ENCODE data around the gene MS4A6E.

MS4A6E gene

GRCh38 chr11:60371386-60371785, 44.3 kb downstream of the MS4A6E start:
- Histone ChIP-seq H3K4me1 (ENCODE audit: insufficient read depth, low read length) (no peaks in the 10 kb centered on the region), H3K36me3 (ENCODE audit: insufficient read depth, low read length) (no peaks in the 10 kb centered on the region), H3K9me3 (ENCODE audit: low read length) (no peaks in the 10 kb centered on the region), H3K27me3 (ENCODE audit: insufficient read depth, low read length) (no peaks in the 10 kb centered on the region), H2AFZ (ENCODE audit: low read depth, low read length) (no peak overlapping the region), H3K4me3 (ENCODE audit: low read length) (no peak overlapping the region)

DNA sequence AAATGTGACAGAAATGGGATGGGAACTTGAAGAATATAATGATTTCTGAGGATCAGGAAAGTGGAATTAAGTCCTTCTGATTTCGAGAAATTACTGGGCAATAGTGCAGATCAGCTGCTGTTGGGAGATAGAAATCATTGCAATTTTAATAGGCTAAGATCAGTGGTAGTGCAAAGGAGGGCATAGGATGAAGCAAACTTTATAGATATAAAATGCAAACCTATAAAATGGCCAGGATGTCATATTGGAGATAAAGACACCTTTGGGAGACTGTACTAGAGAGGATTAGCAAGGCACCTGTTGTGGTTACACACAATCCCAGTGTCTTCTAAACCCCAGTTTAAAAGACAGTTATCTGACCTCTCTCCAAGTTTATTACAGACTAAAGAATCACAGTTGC, 44.8 kb downstream of the MS4A6E start:
- H2AFZ ChIP-seq (ENCODE audit: low read depth, low read length): no peak overlapping the region
- no peak overlapping the region for H3K4me3 ChIP-seq (ENCODE audit: low read length)
- H3K9me3 ChIP-seq (ENCODE audit: low read length): no peaks in the 10 kb centered on the region
- no peaks in the 10 kb centered on the region for H3K4me1 ChIP-seq (ENCODE audit: insufficient read depth, low read length)
- no peaks in the 10 kb centered on the region for H3K27me3 ChIP-seq (ENCODE audit: insufficient read depth, low read length)
- H3K36me3 ChIP-seq (ENCODE audit: insufficient read depth, low read length): no peaks in the 10 kb centered on the region

GRCh38 chr11:60372767-60373166, 45.7 kb downstream of the MS4A6E start:
- no peaks in the 10 kb centered on the region for H3K4me1 ChIP-seq (ENCODE audit: insufficient read depth, low read length)
- H3K27me3 ChIP-seq (ENCODE audit: insufficient read depth, low read length): no peaks in the 10 kb centered on the region
- H2AFZ ChIP-seq (ENCODE audit: low read depth, low read length): no peak overlapping the region
- H3K4me3 ChIP-seq (ENCODE audit: low read length): no peak overlapping the region
- H3K36me3 ChIP-seq (ENCODE audit: insufficient read depth, low read length): no peaks in the 10 kb centered on the region
- no peaks in the 10 kb centered on the region for H3K9me3 ChIP-seq (ENCODE audit: low read length)

DNA sequence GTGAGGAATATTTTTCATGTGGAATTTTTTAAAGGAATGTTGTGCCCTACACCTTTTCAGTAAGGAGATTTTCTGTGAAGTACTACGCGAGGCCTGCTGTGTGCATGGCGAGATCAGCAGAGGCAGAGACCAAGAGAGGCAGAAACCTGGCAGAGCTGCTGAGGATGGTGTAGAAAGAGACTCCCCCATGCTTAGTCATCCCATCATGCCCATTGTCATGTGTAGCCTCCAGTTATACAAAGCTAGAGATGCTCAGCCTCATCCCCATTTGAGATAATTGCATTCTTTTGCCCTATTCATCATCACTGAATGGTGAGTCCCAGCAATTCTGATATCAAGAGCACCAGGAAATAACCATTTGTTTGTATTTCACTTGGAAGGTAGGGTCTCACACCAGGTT, 48.3 kb downstream of the MS4A6E start:
- H3K4me3 ChIP-seq (ENCODE audit: low read length): no peak overlapping the region
- no peaks in the 10 kb centered on the region for H3K27me3 ChIP-seq (ENCODE audit: insufficient read depth, low read length)
- no peaks in the 10 kb centered on the region for H3K9me3 ChIP-seq (ENCODE audit: low read length)
- no peaks in the 10 kb centered on the region for H3K4me1 ChIP-seq (ENCODE audit: insufficient read depth, low read length)
- no peak overlapping the region for H2AFZ ChIP-seq (ENCODE audit: low read depth, low read length)
- H3K36me3 ChIP-seq (ENCODE audit: insufficient read depth, low read length): no peaks in the 10 kb centered on the region

- no peaks in the 10 kb centered on the region for H3K36me3 ChIP-seq (ENCODE audit: insufficient read depth, low read length)
- H3K9me3 ChIP-seq (ENCODE audit: low read length): no peaks in the 10 kb centered on the region
- no peaks in the 10 kb centered on the region for H3K27me3 ChIP-seq (ENCODE audit: insufficient read depth, low read length)
- H3K4me1 ChIP-seq (ENCODE audit: insufficient read depth, low read length): no peaks in the 10 kb centered on the region
- no peak overlapping the region for H2AFZ ChIP-seq (ENCODE audit: low read depth, low read length)
- no peak overlapping the region for H3K4me3 ChIP-seq (ENCODE audit: low read length)
Measured at GRCh38 chr11:60376601-60377000, 49.5 kb downstream of the MS4A6E start.

GRCh38 chr11:60377401-60378136, 50.5 kb downstream of the MS4A6E start:
- Histone ChIP-seq H3K4me3 (ENCODE audit: low read length) (no peak overlapping the region), H3K27me3 (ENCODE audit: insufficient read depth, low read length) (no peaks in the 10 kb centered on the region), H2AFZ (ENCODE audit: low read depth, low read length) (no peak overlapping the region), H3K36me3 (ENCODE audit: insufficient read depth, low read length) (no peaks in the 10 kb centered on the region), H3K9me3 (ENCODE audit: low read length) (no peaks in the 10 kb centered on the region), H3K4me1 (ENCODE audit: insufficient read depth, low read length) (no peaks in the 10 kb centered on the region)

DNA sequence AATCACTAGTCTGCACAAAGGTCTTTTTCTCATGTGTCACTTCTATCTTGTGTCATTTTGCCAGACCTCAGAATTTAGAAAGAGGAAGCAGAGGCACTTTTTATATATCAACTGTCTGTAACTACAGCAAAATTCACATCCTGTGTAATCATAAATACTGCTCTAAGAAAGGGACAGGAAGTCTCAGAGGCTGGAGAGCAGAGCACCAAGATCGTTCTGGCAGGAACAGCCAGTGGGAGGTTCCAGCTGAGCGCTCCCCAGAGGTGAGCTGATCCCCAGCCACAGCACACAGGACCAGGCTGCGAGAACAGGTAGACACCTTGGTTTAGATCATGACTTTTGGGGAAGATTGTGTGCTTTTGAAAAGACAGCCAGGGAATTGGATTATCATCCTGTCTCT, 51.3 kb downstream of the MS4A6E start, which contains the start of gene MS4A7:
Gene MS4A7 (plus strand): TSS at position 179 of the 400 bp plus-strand sequence. CDS start 4,610 bp downstream, outside the sequence.
- H3K9me3 ChIP-seq (ENCODE audit: low read length): no peaks in the 10 kb centered on the region
- H2AFZ ChIP-seq (ENCODE audit: low read depth, low read length): no peak within 1 kb of the TSS
- no peak within 1 kb of the TSS for H3K4me3 ChIP-seq (ENCODE audit: low read length)
- H3K27me3 ChIP-seq (ENCODE audit: insufficient read depth, low read length): no peaks in the 10 kb centered on the region
- no peaks in the 10 kb centered on the region for H3K36me3 ChIP-seq (ENCODE audit: insufficient read depth, low read length)
- no peaks in the 10 kb centered on the region for H3K4me1 ChIP-seq (ENCODE audit: insufficient read depth, low read length)

- peaks cover 4% of the 10 kb centered on the region for H3K27me3 ChIP-seq (ENCODE audit: insufficient read depth, low read length)
- H3K4me3 ChIP-seq (ENCODE audit: low read length): no peak overlapping the region
- H3K36me3 ChIP-seq (ENCODE audit: insufficient read depth, low read length): no peaks in the 10 kb centered on the region
- H3K4me1 ChIP-seq (ENCODE audit: insufficient read depth, low read length): no peaks in the 10 kb centered on the region
- no peaks in the 10 kb centered on the region for H3K9me3 ChIP-seq (ENCODE audit: low read length)
- no peak overlapping the region for H2AFZ ChIP-seq (ENCODE audit: low read depth, low read length)
Measured at GRCh38 chr11:60389279-60389910, 62.3 kb downstream of the MS4A6E start.

- no peaks in the 10 kb centered on the region for H3K4me1 ChIP-seq (ENCODE audit: insufficient read depth, low read length)
- H3K27me3 ChIP-seq (ENCODE audit: insufficient read depth, low read length): peaks cover 4% of the 10 kb centered on the region
- no peaks in the 10 kb centered on the region for H3K36me3 ChIP-seq (ENCODE audit: insufficient read depth, low read length)
- H2AFZ ChIP-seq (ENCODE audit: low read depth, low read length): no peak overlapping the region
- H3K4me3 ChIP-seq (ENCODE audit: low read length): no peak overlapping the region
- H3K9me3 ChIP-seq (ENCODE audit: low read length): no peaks in the 10 kb centered on the region
Measured at GRCh38 chr11:60390419-60390818, 63.4 kb downstream of the MS4A6E start.
